ENCODE measurements around the gene C12orf56.

The C12orf56 gene

DNA sequence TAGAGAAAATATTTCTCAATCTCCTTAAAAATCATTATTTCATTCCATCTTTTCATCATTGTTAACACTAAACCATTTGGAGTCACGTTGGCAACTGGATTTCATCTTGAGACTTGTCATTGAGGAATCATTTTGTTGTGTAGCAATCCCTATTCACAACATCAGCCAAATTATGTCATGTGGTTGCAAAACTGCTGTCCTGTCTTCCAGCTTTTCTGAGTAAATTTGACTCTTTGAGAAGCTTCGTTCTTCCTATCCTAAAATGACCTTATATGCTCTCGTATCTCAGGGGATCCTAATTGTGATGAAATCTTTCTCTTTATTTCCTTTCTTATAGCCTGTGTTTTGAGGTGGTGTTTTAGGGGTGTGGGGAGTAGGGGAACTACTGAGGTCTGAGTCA is 137.9 kb downstream of the C12orf56 start:
- no CpG with 5 or more reads among the region's 3 CpGs for WGBS (ENCODE audit: insufficient coverage, insufficient read length)
- DNase-seq (ENCODE audit: low read depth, low spot score) = no peak
- Histone ChIP-seq H3K4me1 (ENCODE audit: control insufficient read depth, insufficient read depth, low read length) (no peaks in the 10 kb centered on the region), H3K36me3 (ENCODE audit: control insufficient read depth, insufficient read depth, low read length) (no peaks in the 10 kb centered on the region), H3K27ac (ENCODE audit: low read length) (no peak overlapping the region), H3K9me3 (ENCODE audit: control insufficient read depth, insufficient read depth, low read length) (no peaks in the 10 kb centered on the region), H3K4me3 (ENCODE audit: low read length) (no peak overlapping the region), H3K27me3 (ENCODE audit: control insufficient read depth, insufficient read depth, low read length) (no peaks in the 10 kb centered on the region)

DNA sequence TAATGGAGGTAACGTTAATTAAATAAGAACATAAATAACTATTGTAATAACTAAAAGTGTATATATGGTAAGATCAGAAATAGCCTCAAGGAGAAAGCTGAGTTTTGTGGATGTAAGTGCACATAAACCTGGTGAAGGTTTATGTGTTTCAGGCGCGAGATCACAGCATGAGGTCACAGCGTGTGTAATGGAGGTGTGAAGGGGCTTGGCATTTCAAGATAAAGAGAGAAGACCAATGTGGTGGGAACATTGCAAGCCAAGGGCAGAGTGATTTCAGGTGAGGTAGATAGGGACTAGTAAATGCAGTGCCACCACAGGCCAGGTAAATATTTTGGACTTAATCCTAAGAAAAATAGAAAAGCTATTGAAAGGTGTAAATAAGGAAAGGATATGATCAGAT is 146.7 kb downstream of the C12orf56 start:
- H3K27ac ChIP-seq (ENCODE audit: low read length) = no peak overlapping the region
- H3K36me3 ChIP-seq (ENCODE audit: control insufficient read depth, insufficient read depth, low read length) = no peaks in the 10 kb centered on the region
- no peaks in the 10 kb centered on the region for H3K27me3 ChIP-seq (ENCODE audit: control insufficient read depth, insufficient read depth, low read length)
- DNase-seq (ENCODE audit: low read depth, low spot score) = no peak
- no peak overlapping the region for H3K4me3 ChIP-seq (ENCODE audit: low read length)
- H3K4me1 ChIP-seq (ENCODE audit: control insufficient read depth, insufficient read depth, low read length) = no peaks in the 10 kb centered on the region
- H3K9me3 ChIP-seq (ENCODE audit: control insufficient read depth, insufficient read depth, low read length) = no peaks in the 10 kb centered on the region
- WGBS (ENCODE audit: insufficient coverage, insufficient read length) = no CpG with 5 or more reads among the region's 4 CpGs

- Histone ChIP-seq H3K4me3 (ENCODE audit: low read length) (no peak overlapping the region), H3K36me3 (ENCODE audit: control insufficient read depth, insufficient read depth, low read length) (no peaks in the 10 kb centered on the region), H3K27ac (ENCODE audit: low read length) (no peak overlapping the region), H3K9me3 (ENCODE audit: control insufficient read depth, insufficient read depth, low read length) (no peaks in the 10 kb centered on the region), H3K27me3 (ENCODE audit: control insufficient read depth, insufficient read depth, low read length) (no peaks in the 10 kb centered on the region), H3K4me1 (ENCODE audit: control insufficient read depth, insufficient read depth, low read length) (no peaks in the 10 kb centered on the region)
- WGBS (ENCODE audit: insufficient coverage, insufficient read length) = no CpG with 5 or more reads among the region's 3 CpGs
- DNase-seq (ENCODE audit: low read depth, low spot score) = no peak
Observed at GRCh38 chr12:64240781-64241180, 149.8 kb downstream of the C12orf56 start.

DNA sequence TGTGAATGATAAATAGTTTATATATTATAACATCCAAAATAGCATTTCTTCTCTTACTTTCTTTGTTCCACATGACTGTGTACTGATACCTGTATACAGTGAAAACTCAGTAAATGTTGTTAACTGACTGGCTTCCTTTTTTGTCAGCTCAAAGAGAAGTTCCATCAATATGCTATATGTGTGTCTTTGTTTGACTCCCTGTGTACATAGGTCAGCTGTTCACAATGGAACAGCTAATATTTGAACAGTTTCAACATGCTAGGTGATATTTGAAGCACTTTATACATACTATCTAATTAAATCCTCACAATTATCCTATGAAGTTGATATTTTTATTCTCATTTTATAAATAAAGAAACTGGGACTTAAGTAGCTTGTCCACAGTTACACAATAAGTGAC is 153.2 kb downstream of the C12orf56 start:
- no peaks in the 10 kb centered on the region for H3K4me1 ChIP-seq (ENCODE audit: control insufficient read depth, insufficient read depth, low read length)
- no peaks in the 10 kb centered on the region for H3K27me3 ChIP-seq (ENCODE audit: control insufficient read depth, insufficient read depth, low read length)
- no peak overlapping the region for H3K4me3 ChIP-seq (ENCODE audit: low read length)
- no peaks in the 10 kb centered on the region for H3K36me3 ChIP-seq (ENCODE audit: control insufficient read depth, insufficient read depth, low read length)
- DNase-seq (ENCODE audit: low read depth, low spot score) = no peak
- H3K9me3 ChIP-seq (ENCODE audit: control insufficient read depth, insufficient read depth, low read length) = no peaks in the 10 kb centered on the region
- H3K27ac ChIP-seq (ENCODE audit: low read length) = no peak overlapping the region

DNA sequence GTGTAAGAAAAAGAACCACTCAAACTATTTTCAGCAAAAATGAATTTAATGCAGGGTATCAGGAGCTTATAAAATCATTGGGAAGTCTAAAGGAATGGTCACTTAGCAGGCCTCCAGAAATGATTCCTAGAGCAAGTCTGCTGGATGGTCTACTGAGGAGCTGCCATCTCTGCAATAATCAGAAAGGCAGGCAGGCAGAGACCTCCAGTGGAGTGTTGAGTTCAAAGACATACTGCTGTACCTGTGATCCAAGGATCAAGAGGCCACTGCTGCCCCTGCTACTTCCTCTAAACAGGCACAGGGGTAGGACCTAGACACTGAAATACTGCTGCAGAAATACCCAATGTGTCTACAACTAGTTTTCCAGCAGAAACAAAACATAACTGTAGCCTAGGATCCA is 154.0 kb downstream of the C12orf56 start:
- H3K4me3 ChIP-seq (ENCODE audit: low read length) = no peak overlapping the region
- no peaks in the 10 kb centered on the region for H3K27me3 ChIP-seq (ENCODE audit: control insufficient read depth, insufficient read depth, low read length)
- H3K9me3 ChIP-seq (ENCODE audit: control insufficient read depth, insufficient read depth, low read length) = no peaks in the 10 kb centered on the region
- no peaks in the 10 kb centered on the region for H3K4me1 ChIP-seq (ENCODE audit: control insufficient read depth, insufficient read depth, low read length)
- no peak overlapping the region for H3K27ac ChIP-seq (ENCODE audit: low read length)
- no peaks in the 10 kb centered on the region for H3K36me3 ChIP-seq (ENCODE audit: control insufficient read depth, insufficient read depth, low read length)
- no peak for DNase-seq (ENCODE audit: low read depth, low spot score)

DNA sequence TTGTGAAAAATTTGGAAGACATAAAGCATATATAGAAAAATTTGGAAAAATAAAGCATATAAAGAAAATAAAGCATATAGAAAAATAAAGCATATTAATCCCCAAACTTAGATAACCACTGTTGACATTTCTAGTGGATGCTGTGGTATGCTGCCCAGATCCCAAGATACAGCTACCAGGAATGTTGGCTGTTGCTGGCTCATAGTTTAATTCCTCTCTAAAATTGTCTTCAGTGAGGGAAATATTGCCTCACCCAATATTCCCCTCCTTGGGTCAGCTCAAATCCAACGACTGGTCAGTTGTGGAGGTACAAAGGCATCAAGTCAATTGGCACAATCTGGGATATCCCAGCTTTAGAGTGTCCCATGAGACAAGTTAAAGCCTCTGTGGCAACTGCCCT is 158.4 kb downstream of the C12orf56 start:
- Histone ChIP-seq H3K36me3 (ENCODE audit: control insufficient read depth, insufficient read depth, low read length) (no peaks in the 10 kb centered on the region), H3K27me3 (ENCODE audit: control insufficient read depth, insufficient read depth, low read length) (no peaks in the 10 kb centered on the region), H3K4me1 (ENCODE audit: control insufficient read depth, insufficient read depth, low read length) (no peaks in the 10 kb centered on the region; the same call in 1 of the 2 replicates), H3K4me3 (ENCODE audit: low read length) (no peak overlapping the region), H3K9me3 (ENCODE audit: control insufficient read depth, insufficient read depth, low read length) (no peaks in the 10 kb centered on the region), H3K27ac (ENCODE audit: low read length) (no peak overlapping the region)
- no peak for DNase-seq (ENCODE audit: low read depth, low spot score)
- no CpG with 5 or more reads among the region's 1 CpG for WGBS (ENCODE audit: insufficient coverage, insufficient read length)

DNA sequence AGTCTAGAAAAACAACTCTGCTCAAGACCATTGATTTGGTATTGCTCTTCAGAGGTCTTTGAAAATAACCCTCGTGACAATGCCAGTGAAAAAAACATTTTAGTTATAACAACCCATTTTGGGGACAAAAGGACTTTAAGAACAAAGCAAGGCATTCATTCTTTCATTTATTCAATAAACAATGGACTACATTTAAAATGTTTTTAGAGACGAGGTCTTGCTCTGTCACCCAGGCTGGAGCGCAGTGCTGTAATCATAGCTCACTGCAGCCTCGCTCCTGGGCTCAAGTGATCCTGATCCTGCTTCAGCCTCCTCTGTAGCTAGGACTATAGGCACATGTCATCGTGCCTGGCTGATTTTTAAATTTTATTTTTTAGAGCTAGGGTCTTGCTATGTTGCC is 160.8 kb downstream of the C12orf56 start:
- Histone ChIP-seq H3K27me3 (ENCODE audit: control insufficient read depth, insufficient read depth, low read length) (no peaks in the 10 kb centered on the region), H3K9me3 (ENCODE audit: control insufficient read depth, insufficient read depth, low read length) (no peaks in the 10 kb centered on the region), H3K4me3 (ENCODE audit: low read length) (no peak overlapping the region), H3K4me1 (ENCODE audit: control insufficient read depth, insufficient read depth, low read length) (no peaks in the 10 kb centered on the region; the same call in 1 of the 2 replicates), H3K27ac (ENCODE audit: low read length) (no peak overlapping the region), H3K36me3 (ENCODE audit: control insufficient read depth, insufficient read depth, low read length) (no peaks in the 10 kb centered on the region)
- WGBS (ENCODE audit: insufficient coverage, insufficient read length) = no CpG with 5 or more reads among the region's 5 CpGs
- no peak for DNase-seq (ENCODE audit: low read depth, low spot score)

GRCh38 chr12:64229240-64229639 is 161.3 kb downstream of the C12orf56 start:
- Histone ChIP-seq H3K27ac (ENCODE audit: low read length) (no peak overlapping the region), H3K27me3 (ENCODE audit: control insufficient read depth, insufficient read depth, low read length) (no peaks in the 10 kb centered on the region), H3K36me3 (ENCODE audit: control insufficient read depth, insufficient read depth, low read length) (no peaks in the 10 kb centered on the region), H3K9me3 (ENCODE audit: control insufficient read depth, insufficient read depth, low read length) (no peaks in the 10 kb centered on the region), H3K4me1 (ENCODE audit: control insufficient read depth, insufficient read depth, low read length) (no peaks in the 10 kb centered on the region; the same call in 1 of the 2 replicates), H3K4me3 (ENCODE audit: low read length) (no peak overlapping the region)
- WGBS (ENCODE audit: insufficient coverage, insufficient read length) = no CpG with 5 or more reads among the region's 4 CpGs
- DNase-seq (ENCODE audit: low read depth, low spot score) = no peak

- Histone ChIP-seq H3K4me1 (ENCODE audit: control insufficient read depth, insufficient read depth, low read length) (no peaks in the 10 kb centered on the region; the same call in 1 of the 2 replicates), H3K36me3 (ENCODE audit: control insufficient read depth, insufficient read depth, low read length) (no peaks in the 10 kb centered on the region), H3K9me3 (ENCODE audit: control insufficient read depth, insufficient read depth, low read length) (no peaks in the 10 kb centered on the region), H3K27me3 (ENCODE audit: control insufficient read depth, insufficient read depth, low read length) (no peaks in the 10 kb centered on the region), H3K4me3 (ENCODE audit: low read length) (no peak overlapping the region), H3K27ac (ENCODE audit: low read length) (no peak overlapping the region)
- WGBS (ENCODE audit: insufficient coverage, insufficient read length) = no CpG with 5 or more reads among the region's 2 CpGs
- DNase-seq (ENCODE audit: low read depth, low spot score) = no peak
Observed at GRCh38 chr12:64225626-64226025, 164.9 kb downstream of the C12orf56 start.

GRCh38 chr12:64222009-64222765 is 168.4 kb downstream of the C12orf56 start, which contains the start of gene KICS2:
Gene KICS2, minus strand, starts transcription at chr12:64222296. Its CDS starts 59 bp downstream, at chr12:64222237.
- WGBS (ENCODE audit: insufficient coverage, insufficient read length) = no CpG with 5 or more reads among the region's 56 CpGs
- no peaks in the 10 kb centered on the region for H3K27me3 ChIP-seq (ENCODE audit: control insufficient read depth, insufficient read depth, low read length)
- no peak within 1 kb of the TSS for H3K27ac ChIP-seq (ENCODE audit: low read length)
- no peaks in the 10 kb centered on the region for H3K36me3 ChIP-seq (ENCODE audit: control insufficient read depth, insufficient read depth, low read length)
- no peaks in the 10 kb centered on the region for H3K9me3 ChIP-seq (ENCODE audit: control insufficient read depth, insufficient read depth, low read length)
- peak; percentile 83 for DNase-seq (ENCODE audit: low read depth, low spot score)
- peak within 1 kb of the TSS; percentile 87; the same call in 1 of the 2 replicates for H3K4me3 ChIP-seq (ENCODE audit: low read length)
- peaks cover 1% of the 10 kb centered on the region for H3K4me1 ChIP-seq (ENCODE audit: control insufficient read depth, insufficient read depth, low read length)

DNA sequence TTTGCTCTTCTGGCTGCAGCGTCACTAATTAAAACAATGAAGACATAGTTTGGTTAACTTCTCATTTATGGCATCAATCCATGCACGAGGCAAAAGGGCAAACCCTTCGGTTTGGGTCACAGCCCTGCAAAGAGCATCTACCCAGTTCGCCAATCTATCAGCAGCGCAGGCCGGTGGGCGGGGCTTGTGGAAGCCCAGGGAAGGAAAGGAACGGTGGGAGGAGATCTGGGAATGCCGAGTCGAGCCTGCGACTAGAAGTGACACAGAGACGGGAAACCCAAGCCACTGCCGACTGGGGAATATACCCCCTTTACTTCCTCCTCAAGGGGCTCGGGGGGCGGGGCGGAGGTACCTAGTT is 168.9 kb downstream of the C12orf56 start:
- DNase-seq (ENCODE audit: low read depth, low spot score) = peak; percentile 79
- no CpG with 5 or more reads among the region's 16 CpGs for WGBS (ENCODE audit: insufficient coverage, insufficient read length)
- H3K4me3 ChIP-seq (ENCODE audit: low read length) = peak overlapping the region; percentile 87; the same call in 1 of the 2 replicates
- no peaks in the 10 kb centered on the region for H3K9me3 ChIP-seq (ENCODE audit: control insufficient read depth, insufficient read depth, low read length)
- no peak overlapping the region for H3K27ac ChIP-seq (ENCODE audit: low read length)
- no peaks in the 10 kb centered on the region for H3K36me3 ChIP-seq (ENCODE audit: control insufficient read depth, insufficient read depth, low read length)
- peaks cover 1% of the 10 kb centered on the region for H3K4me1 ChIP-seq (ENCODE audit: control insufficient read depth, insufficient read depth, low read length)
- no peaks in the 10 kb centered on the region for H3K27me3 ChIP-seq (ENCODE audit: control insufficient read depth, insufficient read depth, low read length)

Measured in iPS DF 6.9 (cell line).